GM18505 (cell line): ENCODE data around the gene ACTG1.

ENCODE experiments used
- ATAC-seq: cut with Tn5 transposase; IDR thresholded peaks from one replicate; pipeline ENCODE4 v1.9.1; 2021; ENCODE audit not compliant: unreplicated experiment
- POLR2A ChIP-seq: IDR thresholded peaks from 4 replicates; pipeline ENCODE4 v1.6.1; 2011; ENCODE audit warnings: borderline replicate concordance; ENCODE audit not compliant: insufficient read depth, insufficient read length; ENCODE audit errors: extremely low read depth

ACTG1 gene

GRCh38 chr17:81473019-81473418 lies 39.6 kb downstream of the ACTG1 start:
- no peak for ATAC-seq
- no peak for TF ChIP-seq POLR2A

- ATAC-seq, result no peak
- TF ChIP-seq POLR2A, result no peak
Measured at GRCh38 chr17:81471818-81472456, 40.7 kb downstream of the ACTG1 start.

GRCh38 chr17:81470944-81471817 lies 41.4 kb downstream of the ACTG1 start:
- ATAC-seq, result no peak
- no peak for TF ChIP-seq POLR2A

- no peak for ATAC-seq
- no peak for TF ChIP-seq POLR2A
Measured at GRCh38 chr17:81470270-81470943, 42.2 kb downstream of the ACTG1 start.

- no peak for TF ChIP-seq POLR2A
Measured at GRCh38 chr17:81469266-81469665, 43.3 kb downstream of the ACTG1 start.

GRCh38 chr17:81468770-81469121 lies 43.9 kb downstream of the ACTG1 start:
- no peak for ATAC-seq
- TF ChIP-seq POLR2A, result no peak

More at GRCh38 chr17:81469266-81469665, 43.3 kb downstream of the ACTG1 start:
- no peak for ATAC-seq

- ATAC-seq, result no peak
- no peak for TF ChIP-seq POLR2A
Measured at GRCh38 chr17:81468111-81468769, 44.4 kb downstream of the ACTG1 start.

GRCh38 chr17:81466564-81467472 lies 45.8 kb downstream of the ACTG1 start:
- ATAC-seq, result no peak
- no peak for TF ChIP-seq POLR2A

GRCh38 chr17:81465910-81466309 lies 46.7 kb downstream of the ACTG1 start:
- no peak for TF ChIP-seq POLR2A
- ATAC-seq, result no peak

GRCh38 chr17:81464586-81464985 lies 48.0 kb downstream of the ACTG1 start:
- TF ChIP-seq POLR2A, result no peak
- ATAC-seq, result no peak

GRCh38 chr17:81463506-81463905 lies 49.1 kb downstream of the ACTG1 start:
- TF ChIP-seq POLR2A, result no peak
- ATAC-seq, result no peak

- no peak for TF ChIP-seq POLR2A
- no peak for ATAC-seq
Measured at GRCh38 chr17:81462506-81463125, 50.0 kb downstream of the ACTG1 start.

GRCh38 chr17:81461607-81462500 lies 50.7 kb downstream of the ACTG1 start:
- TF ChIP-seq POLR2A, result no peak

More at GRCh38 chr17:81461607-81462500, 50.7 kb downstream of the ACTG1 start:
- no peak for ATAC-seq
